ENCODE data around the gene LMF1.

The LMF1 gene

GRCh38 chr16:987906-988305 is 17.1 kb upstream of the LMF1 start:
- no peak overlapping the region for H3K27ac ChIP-seq (ENCODE audit: low read depth, low read length)
- H3K27me3 ChIP-seq (ENCODE audit: low read length): no peaks in the 10 kb centered on the region
- H3K9me3 ChIP-seq (ENCODE audit: insufficient read depth, low read length): no peaks in the 10 kb centered on the region
- no peak overlapping the region for H3K4me2 ChIP-seq (ENCODE audit: low read depth, low read length, poor library complexity, severe bottlenecking)
- no peak overlapping the region for H3K9ac ChIP-seq (ENCODE audit: low read length)
- H3K36me3 ChIP-seq (ENCODE audit: low read length): no peaks in the 10 kb centered on the region
- no peak overlapping the region for H2AFZ ChIP-seq (ENCODE audit: low read depth, low read length, severe bottlenecking)
- TF ChIP-seq EZH2phosphoT487 (conservative IDR thresholded peaks at IDR 0.05; ENCODE audit: low read length): no peak
- TF ChIP-seq CTCF (IDR thresholded peaks at IDR 0.05; ENCODE audit: insufficient read depth, low read length, poor library complexity, severe bottlenecking): no peak
- no peaks in the 10 kb centered on the region for H4K20me1 ChIP-seq (ENCODE audit: low read depth, low read length)
- no peaks in the 10 kb centered on the region for H3F3A ChIP-seq (ENCODE audit: insufficient read depth)
- no peaks in the 10 kb centered on the region for H3K79me2 ChIP-seq (ENCODE audit: insufficient read depth, low read length)
- no peaks in the 10 kb centered on the region for H3K9me2 ChIP-seq (replicated peaks; ENCODE audit: insufficient read depth, low read length)
- H3K4me3 ChIP-seq (ENCODE audit: insufficient read depth, low read length, poor library complexity, severe bottlenecking): no peak overlapping the region

DNA sequence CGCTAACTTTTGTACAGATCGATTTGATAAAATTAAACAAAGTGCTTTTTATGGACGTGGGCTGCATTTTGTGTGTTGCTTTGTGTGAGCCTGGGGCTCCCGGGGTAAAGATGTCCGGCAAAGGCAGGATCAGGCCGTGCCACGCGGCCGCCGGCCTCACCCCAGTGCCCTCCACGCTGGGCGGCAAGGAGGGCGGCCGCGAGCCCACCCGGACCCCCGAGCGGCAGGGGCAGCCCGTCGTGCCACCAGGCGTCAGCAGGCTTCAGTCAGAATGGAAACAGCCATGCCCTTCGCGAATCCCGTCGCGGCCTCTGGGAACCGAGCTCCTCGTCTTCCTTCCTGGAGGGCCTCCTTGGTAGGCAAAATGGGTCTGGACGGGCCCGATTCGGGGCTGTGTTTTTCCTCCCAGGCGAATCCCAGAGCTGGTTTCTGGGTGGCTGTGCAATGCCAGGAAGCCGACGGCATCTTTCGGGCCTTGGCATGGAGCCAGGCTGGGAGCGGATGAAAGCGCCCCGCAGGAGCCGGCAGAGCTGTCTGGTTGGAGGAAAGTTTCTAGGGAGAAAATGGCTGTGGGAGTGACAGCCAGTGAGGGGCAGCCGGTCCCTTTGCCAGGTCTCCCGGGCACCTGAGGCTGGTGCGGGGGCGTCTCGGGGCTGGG is 16.3 kb upstream of the LMF1 start:
- TF ChIP-seq CTCF (IDR thresholded peaks at IDR 0.05; ENCODE audit: insufficient read depth, low read length, poor library complexity, severe bottlenecking) (no peak), EZH2phosphoT487 (conservative IDR thresholded peaks at IDR 0.05; ENCODE audit: low read length) (no peak)
- H3K4me3 ChIP-seq (ENCODE audit: insufficient read depth, low read length, poor library complexity, severe bottlenecking): no peak overlapping the region
- no peak overlapping the region for H3K27ac ChIP-seq (ENCODE audit: low read depth, low read length)
- H4K20me1 ChIP-seq (ENCODE audit: low read depth, low read length): no peaks in the 10 kb centered on the region
- H2AFZ ChIP-seq (ENCODE audit: low read depth, low read length, severe bottlenecking): no peak overlapping the region
- no peak overlapping the region for H3K4me2 ChIP-seq (ENCODE audit: low read depth, low read length, poor library complexity, severe bottlenecking)
- H3K9me3 ChIP-seq (ENCODE audit: insufficient read depth, low read length): no peaks in the 10 kb centered on the region
- no peak overlapping the region for H3K9ac ChIP-seq (ENCODE audit: low read length)
- no peaks in the 10 kb centered on the region for H3K27me3 ChIP-seq (ENCODE audit: low read length)
- H3K79me2 ChIP-seq (ENCODE audit: insufficient read depth, low read length): no peaks in the 10 kb centered on the region
- no peaks in the 10 kb centered on the region for H3K36me3 ChIP-seq (ENCODE audit: low read length)
- no peaks in the 10 kb centered on the region for H3F3A ChIP-seq (ENCODE audit: insufficient read depth)
- H3K9me2 ChIP-seq (replicated peaks; ENCODE audit: insufficient read depth, low read length): no peaks in the 10 kb centered on the region

- Histone ChIP-seq H2AFZ (ENCODE audit: low read depth, low read length, severe bottlenecking) (no peak overlapping the region), H3K79me2 (ENCODE audit: insufficient read depth, low read length) (no peaks in the 10 kb centered on the region), H4K20me1 (ENCODE audit: low read depth, low read length) (no peaks in the 10 kb centered on the region), H3K4me3 (ENCODE audit: insufficient read depth, low read length, poor library complexity, severe bottlenecking) (no peak overlapping the region), H3K36me3 (ENCODE audit: low read length) (no peaks in the 10 kb centered on the region), H3F3A (ENCODE audit: insufficient read depth) (no peaks in the 10 kb centered on the region), H3K9ac (ENCODE audit: low read length) (no peak overlapping the region), H3K27me3 (ENCODE audit: low read length) (no peaks in the 10 kb centered on the region), H3K27ac (ENCODE audit: low read depth, low read length) (no peak overlapping the region), H3K9me3 (ENCODE audit: insufficient read depth, low read length) (no peaks in the 10 kb centered on the region), H3K4me2 (ENCODE audit: low read depth, low read length, poor library complexity, severe bottlenecking) (no peak overlapping the region), H3K9me2 (replicated peaks; ENCODE audit: insufficient read depth, low read length) (no peaks in the 10 kb centered on the region)
- no peak for TF ChIP-seq CTCF (IDR thresholded peaks at IDR 0.05; ENCODE audit: insufficient read depth, low read length, poor library complexity, severe bottlenecking)
- no peak for TF ChIP-seq EZH2phosphoT487 (conservative IDR thresholded peaks at IDR 0.05; ENCODE audit: low read length)
These were observed 15.6 kb upstream of the LMF1 start for GRCh38 chr16:986411-986810.

Data from SU-DHL-6 (cell line).